GM12878 (cell line): Measurements from ENCODE around the gene SPI1. TPM values are rescaled to one million over a fixed set of nuclear protein-coding genes. Genes with fewer than 3 reads are reported as not detected.

Source experiments
- microRNA-seq: library from miRNA; unstranded; fragments of <30 nt; microRNA quantifications from one replicate; pipeline ENCODE4, GENCODE V29; 2018
- polyA plus RNA-seq, 11 experiments: library from polyadenylated mRNA; depleted of rRNA in 4 of 11; unstranded in 6 of 11; stranded (reverse) in 5 of 11; fragments of >200 nt; fragmentation: Nextera tagmentation in 4 of 11; fragmentation: Illumina TruSeq in 1 of 11; extraction: Ambion mirVana in 4 of 11; extraction: Trizol in 1 of 11; gene quantifications; 1 replicate in 1 of 11; 2 replicates in 10 of 11; pipeline versions ENCODE4 v1.2.1 to v1.2.3, GENCODE V29; 2011 to 2016; ENCODE audit warnings: inconsistent platforms in 2 of 11, missing spikeins in 2 of 11, low read depth in 1 of 11
- small RNA-seq: library from RNA; depleted of rRNA; stranded (forward); fragments of <200 nt; gene quantifications from one replicate; pipeline ENCODE3, GENCODE V24; 2014
- total RNA-seq, 4 experiments: library from RNA; depleted of rRNA in 3 of 4; stranded (reverse); fragments of >200 nt in 3 of 4; fragmentation: Illumina TruSeq in 1 of 4; extraction: Trizol in 1 of 4; gene quantifications; 2 replicates each; pipeline versions ENCODE4 v1.2.1 to v1.2.3, GENCODE V29; 2013 to 2021

SPI1 gene
- total and polyA plus RNA-seq, 10 of the 15 experiments (the other 5 are each of a cell fraction or from before 2014, with no cell fraction given) = 0.05 to 31.1 (median 9.7) TPM

Small RNA genes within 50 kb of the gene (microRNA-seq; reads per million reads assigned to microRNA genes)
- not detected for gene MIR4487

Small RNA genes within 50 kb of the gene (small RNA-seq; reads per million reads assigned to genes)
- gene MIR4487 = not detected

Other genes with a start within 250 kb of the SPI1 start
Only the 7 nearest of the 16 such genes appear.
- gene ACP2, start 129.7 kb downstream of the SPI1 start, total RNA-seq (2014; rRNA removed) = 7.2 and 10.6 TPM in 2 replicates
- 5.0 and 5.6 TPM in 2 replicates for gene ACP2, start 129.7 kb downstream of the SPI1 start, total RNA-seq (2014; rRNA removed; fragmentation: Illumina TruSeq; extraction: Trizol)
- gene ACP2, start 129.7 kb downstream of the SPI1 start, total RNA-seq (2021) = 9.6 and 10.3 TPM in 2 replicates
- 3.4 and 8.0 TPM in 2 replicates for gene ACP2, start 129.7 kb downstream of the SPI1 start, polyA plus RNA-seq (2011; rRNA removed)
- gene ACP2, start 129.7 kb downstream of the SPI1 start, polyA plus RNA-seq (2014; fragmentation: Illumina TruSeq; extraction: Trizol) = 3.2 and 6.0 TPM in 2 replicates
- 1 to 10 TPM in 1 of 2 experiments, under 1 TPM in 1; 0.98 to 1.1 TPM for gene ACP2, start 129.7 kb downstream of the SPI1 start, polyA plus RNA-seq (2014; fragmentation: Nextera tagmentation; extraction: Ambion mirVana)
- 11.7 and 14.3 TPM in 2 replicates for gene ACP2, start 129.7 kb downstream of the SPI1 start, polyA plus RNA-seq (2014; rRNA removed)
- 1 to 10 TPM; 6.9 to 7.9 TPM for gene ACP2, start 129.7 kb downstream of the SPI1 start, polyA plus RNA-seq (2016; fragmentation: Nextera tagmentation; extraction: Ambion mirVana)
- 3.8 and 4.3 TPM in 2 replicates for gene NR1H3, start 120.6 kb downstream of the SPI1 start, total RNA-seq (2014; rRNA removed)
- 2.9 and 3.4 TPM in 2 replicates for gene NR1H3, start 120.6 kb downstream of the SPI1 start, total RNA-seq (2014; rRNA removed; fragmentation: Illumina TruSeq; extraction: Trizol)
- gene NR1H3, start 120.6 kb downstream of the SPI1 start, total RNA-seq (2021) = 5.2 TPM in 2 replicates
- 4.1 and 6.2 TPM in 2 replicates for gene NR1H3, start 120.6 kb downstream of the SPI1 start, polyA plus RNA-seq (2011; rRNA removed)
- 0.27 and 2.6 TPM in 2 replicates for gene NR1H3, start 120.6 kb downstream of the SPI1 start, polyA plus RNA-seq (2014; fragmentation: Illumina TruSeq; extraction: Trizol)
- gene NR1H3, start 120.6 kb downstream of the SPI1 start, polyA plus RNA-seq (2014; fragmentation: Nextera tagmentation; extraction: Ambion mirVana) = 1 to 10 TPM; 3.5 to 4.4 TPM
- 4.7 and 4.8 TPM in 2 replicates for gene NR1H3, start 120.6 kb downstream of the SPI1 start, polyA plus RNA-seq (2014; rRNA removed)
- gene NR1H3, start 120.6 kb downstream of the SPI1 start, polyA plus RNA-seq (2016; fragmentation: Nextera tagmentation; extraction: Ambion mirVana) = 1 to 10 TPM; 5.5 to 8.9 TPM
- 17.1 and 19.2 TPM in 2 replicates for gene MADD, start 108.4 kb downstream of the SPI1 start, total RNA-seq (2014; rRNA removed)
- 14.9 and 15.6 TPM in 2 replicates for gene MADD, start 108.4 kb downstream of the SPI1 start, total RNA-seq (2014; rRNA removed; fragmentation: Illumina TruSeq; extraction: Trizol)
- gene MADD, start 108.4 kb downstream of the SPI1 start, total RNA-seq (2021) = 33.8 and 35.3 TPM in 2 replicates
- gene MADD, start 108.4 kb downstream of the SPI1 start, polyA plus RNA-seq (2011; rRNA removed) = 14.4 and 26.5 TPM in 2 replicates
- 16.8 and 22.8 TPM in 2 replicates for gene MADD, start 108.4 kb downstream of the SPI1 start, polyA plus RNA-seq (2014; fragmentation: Illumina TruSeq; extraction: Trizol)
- 1 to 10 TPM in 1 of 2 experiments, under 1 TPM in 1; 0.47 to 1.6 TPM for gene MADD, start 108.4 kb downstream of the SPI1 start, polyA plus RNA-seq (2014; fragmentation: Nextera tagmentation; extraction: Ambion mirVana)
- 28.0 and 35.4 TPM in 2 replicates for gene MADD, start 108.4 kb downstream of the SPI1 start, polyA plus RNA-seq (2014; rRNA removed)
- gene MADD, start 108.4 kb downstream of the SPI1 start, polyA plus RNA-seq (2016; fragmentation: Nextera tagmentation; extraction: Ambion mirVana) = 10 to 100 TPM; 15.1 to 16.0 TPM
- 0.05 TPM in 1 of 2 replicates, not detected in the other for gene MYBPC3, start 25.8 kb downstream of the SPI1 start, total RNA-seq (2014; rRNA removed)
- gene MYBPC3, start 25.8 kb downstream of the SPI1 start, total RNA-seq (2014; rRNA removed; fragmentation: Illumina TruSeq; extraction: Trizol) = not detected in 2 replicates
- not detected in 2 replicates for gene MYBPC3, start 25.8 kb downstream of the SPI1 start, total RNA-seq (2021)
- gene MYBPC3, start 25.8 kb downstream of the SPI1 start, polyA plus RNA-seq (2011; rRNA removed) = 0.03 TPM in 1 of 2 replicates, not detected in the other
- 0.03 TPM in 1 of 2 replicates, not detected in the other for gene MYBPC3, start 25.8 kb downstream of the SPI1 start, polyA plus RNA-seq (2014; fragmentation: Illumina TruSeq; extraction: Trizol)
- gene MYBPC3, start 25.8 kb downstream of the SPI1 start, polyA plus RNA-seq (2014; fragmentation: Nextera tagmentation; extraction: Ambion mirVana) = not detected
- 0.06 TPM in 1 of 2 replicates, not detected in the other for gene MYBPC3, start 25.8 kb downstream of the SPI1 start, polyA plus RNA-seq (2014; rRNA removed)
- gene MYBPC3, start 25.8 kb downstream of the SPI1 start, polyA plus RNA-seq (2016; fragmentation: Nextera tagmentation; extraction: Ambion mirVana) = under 1 TPM in 1 of 2 experiments, not detected in 1; 0.08 TPM
- gene SLC39A13, start 30.0 kb upstream of the SPI1 start, total RNA-seq (2014; rRNA removed) = 11.3 and 14.5 TPM in 2 replicates
- gene SLC39A13, start 30.0 kb upstream of the SPI1 start, total RNA-seq (2014; rRNA removed; fragmentation: Illumina TruSeq; extraction: Trizol) = 3.3 and 3.6 TPM in 2 replicates
- 14.5 and 15.0 TPM in 2 replicates for gene SLC39A13, start 30.0 kb upstream of the SPI1 start, total RNA-seq (2021)
- 2.0 and 4.2 TPM in 2 replicates for gene SLC39A13, start 30.0 kb upstream of the SPI1 start, polyA plus RNA-seq (2011; rRNA removed)
- gene SLC39A13, start 30.0 kb upstream of the SPI1 start, polyA plus RNA-seq (2014; fragmentation: Illumina TruSeq; extraction: Trizol) = 2.1 and 3.2 TPM in 2 replicates
- under 1 TPM; 0.23 to 0.60 TPM for gene SLC39A13, start 30.0 kb upstream of the SPI1 start, polyA plus RNA-seq (2014; fragmentation: Nextera tagmentation; extraction: Ambion mirVana)
- gene SLC39A13, start 30.0 kb upstream of the SPI1 start, polyA plus RNA-seq (2014; rRNA removed) = 19.8 and 20.4 TPM in 2 replicates
- gene SLC39A13, start 30.0 kb upstream of the SPI1 start, polyA plus RNA-seq (2016; fragmentation: Nextera tagmentation; extraction: Ambion mirVana) = 1 to 10 TPM; 8.4 to 8.9 TPM
- 112 and 114 TPM in 2 replicates for gene PSMC3, start 47.9 kb upstream of the SPI1 start, total RNA-seq (2014; rRNA removed)
- 180 and 181 TPM in 2 replicates for gene PSMC3, start 47.9 kb upstream of the SPI1 start, total RNA-seq (2014; rRNA removed; fragmentation: Illumina TruSeq; extraction: Trizol)
- 144 and 157 TPM in 2 replicates for gene PSMC3, start 47.9 kb upstream of the SPI1 start, total RNA-seq (2021)
- gene PSMC3, start 47.9 kb upstream of the SPI1 start, polyA plus RNA-seq (2011; rRNA removed) = 143 and 159 TPM in 2 replicates
- gene PSMC3, start 47.9 kb upstream of the SPI1 start, polyA plus RNA-seq (2014; fragmentation: Illumina TruSeq; extraction: Trizol) = 245 and 283 TPM in 2 replicates
- gene PSMC3, start 47.9 kb upstream of the SPI1 start, polyA plus RNA-seq (2014; fragmentation: Nextera tagmentation; extraction: Ambion mirVana) = 10 to 100 TPM; 39.5 to 54.3 TPM
- 153 TPM in 2 replicates for gene PSMC3, start 47.9 kb upstream of the SPI1 start, polyA plus RNA-seq (2014; rRNA removed)
- 100 to 1,000 TPM; 256 to 289 TPM for gene PSMC3, start 47.9 kb upstream of the SPI1 start, polyA plus RNA-seq (2016; fragmentation: Nextera tagmentation; extraction: Ambion mirVana)
- gene RAPSN, start 70.6 kb upstream of the SPI1 start, total RNA-seq (2014; rRNA removed) = 0.23 and 0.27 TPM in 2 replicates
- 0.09 and 0.13 TPM in 2 replicates for gene RAPSN, start 70.6 kb upstream of the SPI1 start, total RNA-seq (2014; rRNA removed; fragmentation: Illumina TruSeq; extraction: Trizol)
- gene RAPSN, start 70.6 kb upstream of the SPI1 start, total RNA-seq (2021) = 0.15 and 0.27 TPM in 2 replicates
- 0.08 and 0.09 TPM in 2 replicates for gene RAPSN, start 70.6 kb upstream of the SPI1 start, polyA plus RNA-seq (2011; rRNA removed)
- not detected in 2 replicates for gene RAPSN, start 70.6 kb upstream of the SPI1 start, polyA plus RNA-seq (2014; fragmentation: Illumina TruSeq; extraction: Trizol)
- not detected for gene RAPSN, start 70.6 kb upstream of the SPI1 start, polyA plus RNA-seq (2014; fragmentation: Nextera tagmentation; extraction: Ambion mirVana)
- gene RAPSN, start 70.6 kb upstream of the SPI1 start, polyA plus RNA-seq (2014; rRNA removed) = 0.28 TPM in 1 of 2 replicates, not detected in the other
- not detected for gene RAPSN, start 70.6 kb upstream of the SPI1 start, polyA plus RNA-seq (2016; fragmentation: Nextera tagmentation; extraction: Ambion mirVana)